CD4-positive, alpha-beta T cell (primary cell): ENCODE data around the gene MYOF. TPM values are rescaled to one million over a fixed set of nuclear protein-coding genes. Genes with fewer than 3 reads are reported as not detected.

Source experiments
- ATAC-seq: fragments of 200-7000 bp; cut with Tn5 transposase; one replicate; pipeline ENCODE4 v1.10.0; 2022; ENCODE audit warnings: mild to moderate bottlenecking; ENCODE audit not compliant: poor library complexity
- CTCF ChIA-PET: fragments of 350-600 bp; sonication (Branson Sonifier 250); formaldehyde crosslinking; loops from one replicate; lab custom pipeline; 2021; ENCODE audit warnings: antibody characterized with exemption, inconsistent platforms; lab: Charles Lee
- POLR2A ChIA-PET: fragments of 350-600 bp; sonication (Branson Sonifier 250); formaldehyde crosslinking; loops from one replicate; lab custom pipeline; 2021; ENCODE audit warnings: antibody characterized with exemption, inconsistent platforms; lab: Charles Lee
- DNase-seq, 14 experiments: peaks; one replicate each; pipeline ENCODE4 v3.0.0-alpha.2; 2013 to 2020; ENCODE audit warnings: mixed read lengths in 2 of 14
- H3K27ac ChIP-seq, 2 donors: one replicate each; pipeline versions ENCODE4 v1.5.1 to v1.7.0; 2013; ENCODE audit warnings: low read length in 2 of 2, low read depth in 1 of 2, mild to moderate bottlenecking in 1 of 2
- H3K27me3 ChIP-seq, 2 experiments: 1 replicate in 1 of 2; 2 replicates in 1 of 2; pipeline versions ENCODE4 v1.6.1 to v1.7.0; 2013; ENCODE audit warnings: low read length in 2 of 2, control low read depth in 1 of 2, mild to moderate bottlenecking in 1 of 2, moderate library complexity in 1 of 2; ENCODE audit not compliant: insufficient read depth in 2 of 2, control insufficient read depth in 1 of 2
- H3K36me3 ChIP-seq: one replicate; pipeline ENCODE4 v1.6.1; 2013; ENCODE audit warnings: low read length, control low read depth; ENCODE audit not compliant: insufficient read depth
- H3K4me1 ChIP-seq: one replicate; pipeline ENCODE4 v1.6.1; 2013; ENCODE audit warnings: low read length, control low read depth; ENCODE audit not compliant: insufficient read depth
- H3K4me3 ChIP-seq: one replicate; pipeline ENCODE4 v1.5.1; 2013; ENCODE audit warnings: mild to moderate bottlenecking, low read length, moderate library complexity
- H3K9me3 ChIP-seq, 2 experiments: 1 replicate in 1 of 2; 2 replicates in 1 of 2; pipeline versions ENCODE4 v1.6.1 to v1.7.0; 2013; ENCODE audit warnings: low read length in 2 of 2, mild to moderate bottlenecking in 2 of 2, control low read depth in 1 of 2, moderate library complexity in 1 of 2; ENCODE audit not compliant: control insufficient read depth in 1 of 2, insufficient read depth in 1 of 2
- H3K27ac Mint-ChIP-seq: one replicate; pipeline ENCODE4 v1.8.0; 2020; ENCODE audit warnings: mixed read lengths
- H3K27me3 Mint-ChIP-seq: one replicate; pipeline ENCODE4 v1.8.0; 2021; ENCODE audit warnings: mixed read lengths
- H3K36me3 Mint-ChIP-seq: one replicate; pipeline ENCODE4 v1.8.0; 2021; ENCODE audit warnings: low read depth, mixed read lengths
- H3K4me1 Mint-ChIP-seq: one replicate; pipeline ENCODE4 v1.8.0; 2021; ENCODE audit warnings: low read depth, mixed read lengths
- H3K4me3 Mint-ChIP-seq: one replicate; pipeline ENCODE4 v1.8.0; 2020; ENCODE audit warnings: mild to moderate bottlenecking, mixed read lengths
- H3K9me3 Mint-ChIP-seq: one replicate; pipeline ENCODE4 v1.8.0; 2020; ENCODE audit warnings: mixed read lengths
- CTCF ChIP-seq: fragments of 200-600 bp; IDR thresholded peaks from one replicate; pipeline ENCODE4 v1.8.0; 2022; ENCODE audit warnings: antibody characterized with exemption, mild to moderate bottlenecking
- intact Hi-C, 2 experiments: fragments of 100-400 bp; cut with DNase I in 1 of 2; cut with micrococcal nuclease in 1 of 2; formaldehyde crosslinking; loops; one replicate each; pipeline versions ENCODE4 v1.15.1 to v1.9.0; 2023 to 2025; cut with DNase I, micrococcal nuclease
- total RNA-seq, 174 experiments: library from RNA in 2 of 174; stranded (reverse) in 2 of 174; gene quantifications; one replicate each; pipeline ENCODE4 v1.2.3 and lab custom pipeline; 2021 to 2026

MYOF gene
- total RNA-seq, 2 experiments from 2014 or later, result 0.14 to 0.27 TPM

GRCh38 chr10:93336678-93337077 is 145.5 kb downstream of the MYOF start:
- no peak for TF ChIP-seq CTCF
- H3K27ac ChIP-seq, result no peak overlapping the region
- H3K9me3 ChIP-seq, result no peaks in the 10 kb centered on the region
- ChIA-PET CTCF (no interaction called here), POLR2A (no interaction called here)
- ATAC-seq, result no peak
- no peaks in the 10 kb centered on the region for H3K36me3 Mint-ChIP-seq
- H3K9me3 Mint-ChIP-seq, result no peaks in the 10 kb centered on the region
- H3K4me1 ChIP-seq, result no peaks in the 10 kb centered on the region
- H3K4me3 Mint-ChIP-seq, result no peak overlapping the region
- H3K27me3 ChIP-seq, result no peaks in the 10 kb centered on the region
- H3K36me3 ChIP-seq, result no peaks in the 10 kb centered on the region
- no peak for DNase-seq
- H3K4me1 Mint-ChIP-seq, result no peaks in the 10 kb centered on the region
- H3K27ac Mint-ChIP-seq, result no peak overlapping the region
- peaks cover 10% of the 10 kb centered on the region for H3K27me3 Mint-ChIP-seq
- intact Hi-C loops, result no loop called here
- no peak overlapping the region for H3K4me3 ChIP-seq

- Histone ChIP-seq H3K27me3 (no peaks in the 10 kb centered on the region), H3K9me3 (no peaks in the 10 kb centered on the region), H3K4me3 (no peak overlapping the region), H3K27ac (no peak overlapping the region), H3K4me1 (no peaks in the 10 kb centered on the region), H3K36me3 (no peaks in the 10 kb centered on the region)
- ATAC-seq (no peak), DNase-seq (no peak)
- Mint-ChIP-seq H3K4me3 (no peak overlapping the region), H3K9me3 (no peaks in the 10 kb centered on the region), H3K4me1 (no peaks in the 10 kb centered on the region), H3K36me3 (no peaks in the 10 kb centered on the region), H3K27ac (no peak overlapping the region), H3K27me3 (peaks cover 10% of the 10 kb centered on the region)
- POLR2A ChIA-PET, result no interaction called here
- intact Hi-C loops, result no loop called here
- TF ChIP-seq CTCF, result no peak
- CTCF ChIA-PET, result no interaction called here
Observed at GRCh38 chr10:93336110-93336509, 146.0 kb downstream of the MYOF start.

DNA sequence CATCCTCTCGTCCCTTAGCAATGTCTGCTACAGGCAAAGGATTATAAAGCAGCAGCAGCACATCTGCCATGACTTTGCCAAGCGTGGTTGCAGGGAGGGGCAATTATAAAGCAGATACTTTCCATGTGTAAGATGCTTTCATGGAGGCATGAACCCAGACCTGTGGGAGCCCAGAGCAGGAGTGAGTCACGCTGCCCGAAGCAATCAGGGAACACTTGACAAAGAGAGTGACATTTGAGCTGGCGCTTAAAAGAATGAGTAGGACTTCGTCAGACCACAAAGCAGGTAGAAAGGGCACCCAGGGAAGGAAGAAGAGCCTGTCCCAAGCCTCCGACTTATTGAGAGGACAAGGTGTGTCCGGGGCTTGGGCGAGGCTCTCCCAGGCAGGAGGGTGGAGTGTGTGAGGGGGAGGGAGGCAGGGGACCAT is 147.2 kb downstream of the MYOF start:
- Histone ChIP-seq H3K27me3 (peaks cover 0 to 2% of the 10 kb centered on the region in 2 experiments), H3K36me3 (no peaks in the 10 kb centered on the region), H3K4me3 (no peak overlapping the region), H3K9me3 (no peaks in the 10 kb centered on the region), H3K27ac (no peak overlapping the region), H3K4me1 (no peaks in the 10 kb centered on the region)
- Mint-ChIP-seq H3K27ac (no peak overlapping the region), H3K36me3 (no peaks in the 10 kb centered on the region), H3K4me1 (no peaks in the 10 kb centered on the region), H3K9me3 (no peaks in the 10 kb centered on the region), H3K4me3 (no peak overlapping the region), H3K27me3 (peaks cover 10% of the 10 kb centered on the region)
- DNase-seq, result no peak
- TF ChIP-seq CTCF, result no peak
- no peak for ATAC-seq
- ChIA-PET CTCF (no interaction called here), POLR2A (no interaction called here)
- intact Hi-C loops, result no loop called here
